Tibial artery (tissue), 4 donors: ENCODE measurements around the gene HLF.

Experiments used
- DNase-seq, 2 donors: peaks; one replicate each; pipeline ENCODE4 v3.0.0-alpha.2; 2019
- H3K27ac ChIP-seq, 2 donors: fragments of 200-600 bp; sonication (generic) in 1 of 2; 1 replicate in 1 of 2; 2 replicates in 1 of 2; pipeline ENCODE4 v1.5.1; 2018 to 2019; ENCODE audit warnings: mild to moderate bottlenecking in 1 of 2
- H3K27me3 ChIP-seq, 2 donors: fragments of 200-600 bp; sonication (generic) in 1 of 2; one replicate each; pipeline versions ENCODE4 v1.5.1 to v1.6.0; 2016 to 2019
- H3K36me3 ChIP-seq, 3 donors: fragments of 200-600 bp; sonication (generic) in 2 of 3; one replicate each; pipeline ENCODE4 v1.5.1; 2016 to 2019; ENCODE audit warnings: mild to moderate bottlenecking in 2 of 3
- H3K4me1 ChIP-seq, 4 donors: fragments of 200-600 bp; sonication (generic) in 2 of 4; 1 replicate in 3 of 4; 2 replicates in 1 of 4; pipeline ENCODE4 v1.5.1; 2016 to 2019
- H3K4me3 ChIP-seq, 2 donors: fragments of 200-600 bp; sonication (generic) in 1 of 2; 1 replicate in 1 of 2; 2 replicates in 1 of 2; pipeline ENCODE4 v1.5.1; 2018 to 2019; ENCODE audit warnings: mild to moderate bottlenecking in 2 of 2
- H3K9me3 ChIP-seq, 3 donors: fragments of 200-600 bp; sonication (generic) in 1 of 3; one replicate each; pipeline ENCODE4 v1.5.1; 2016 to 2019
- intact Hi-C: fragments of 100-400 bp; cut with DNase I; formaldehyde crosslinking; loops from one replicate; pipeline ENCODE4 v1.15.0; 2023; ENCODE audit warnings: low total_unique reads
- TF ChIP-seq, protein P1 (sequence below), 2 experiments: fragments of 200-600 bp in 1 of 2; fragments of 450-650 bp in 1 of 2; IDR thresholded peaks; one replicate each; pipeline ENCODE4 v1.5.1; 2017 to 2019; ENCODE audit warnings: antibody characterized with exemption in 2 of 2, mild to moderate bottlenecking in 1 of 2, moderate library complexity in 1 of 2

The HLF gene

DNA sequence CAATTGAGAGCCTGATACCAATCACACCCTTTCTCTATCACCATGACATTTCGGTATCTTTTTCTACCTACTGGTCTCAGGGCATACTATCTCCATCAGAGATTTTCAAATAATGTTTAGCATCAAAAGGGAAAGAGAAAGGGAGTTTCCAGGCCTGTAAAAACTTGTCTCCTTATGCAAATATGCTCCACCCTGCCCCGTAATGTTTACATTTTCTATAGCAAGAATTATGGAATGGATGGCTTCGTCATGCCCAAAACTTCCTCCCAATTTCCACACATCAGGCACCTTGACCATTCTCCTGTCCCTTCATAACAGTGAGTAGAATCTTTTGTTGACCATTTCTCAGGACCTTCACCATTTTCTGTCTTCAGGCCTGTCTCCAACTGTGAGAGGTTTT lies 30.9 kb upstream of the HLF start:
- DNase-seq, result no peak

DNA sequence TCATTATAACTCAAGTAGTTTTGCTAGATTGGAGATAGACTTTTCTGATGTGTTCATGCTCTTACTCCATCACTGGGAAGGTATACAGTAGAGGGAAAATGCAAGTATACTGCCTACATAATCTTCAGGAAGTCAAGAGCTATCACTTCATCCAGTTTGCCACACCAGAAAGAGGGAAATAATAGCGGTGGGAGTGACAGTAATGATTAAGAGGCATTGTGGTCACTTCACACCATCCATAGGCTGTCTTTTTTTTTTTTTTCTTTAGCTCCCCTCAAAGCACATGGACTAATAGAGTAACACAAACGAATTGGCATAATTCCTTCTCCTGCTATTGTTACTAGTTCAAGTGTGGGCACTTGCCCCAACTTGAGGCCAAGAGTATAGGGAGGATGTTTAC lies 28.4 kb upstream of the HLF start:
- intact Hi-C loops, result loop anchor here (10.0 kb wide), 1 partner anchor 58 kb away; no protein-coding TSS in a partner anchor
- Histone ChIP-seq H3K27ac (no peak overlapping the region), H3K4me1 (peaks cover 0 to 21% (median 13%) of the 10 kb centered on the region in 4 donors), H3K9me3 (no peaks in the 10 kb centered on the region), H3K27me3 (no peaks in the 10 kb centered on the region), H3K4me3 (no peak overlapping the region), H3K36me3 (no peaks in the 10 kb centered on the region)
- DNase-seq, result no peak
- TF ChIP-seq, protein P1, sequence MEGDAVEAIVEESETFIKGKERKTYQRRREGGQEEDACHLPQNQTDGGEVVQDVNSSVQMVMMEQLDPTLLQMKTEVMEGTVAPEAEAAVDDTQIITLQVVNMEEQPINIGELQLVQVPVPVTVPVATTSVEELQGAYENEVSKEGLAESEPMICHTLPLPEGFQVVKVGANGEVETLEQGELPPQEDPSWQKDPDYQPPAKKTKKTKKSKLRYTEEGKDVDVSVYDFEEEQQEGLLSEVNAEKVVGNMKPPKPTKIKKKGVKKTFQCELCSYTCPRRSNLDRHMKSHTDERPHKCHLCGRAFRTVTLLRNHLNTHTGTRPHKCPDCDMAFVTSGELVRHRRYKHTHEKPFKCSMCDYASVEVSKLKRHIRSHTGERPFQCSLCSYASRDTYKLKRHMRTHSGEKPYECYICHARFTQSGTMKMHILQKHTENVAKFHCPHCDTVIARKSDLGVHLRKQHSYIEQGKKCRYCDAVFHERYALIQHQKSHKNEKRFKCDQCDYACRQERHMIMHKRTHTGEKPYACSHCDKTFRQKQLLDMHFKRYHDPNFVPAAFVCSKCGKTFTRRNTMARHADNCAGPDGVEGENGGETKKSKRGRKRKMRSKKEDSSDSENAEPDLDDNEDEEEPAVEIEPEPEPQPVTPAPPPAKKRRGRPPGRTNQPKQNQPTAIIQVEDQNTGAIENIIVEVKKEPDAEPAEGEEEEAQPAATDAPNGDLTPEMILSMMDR (IDR thresholded peaks at IDR 0.05), result no peak

More for the DNA sequence above, 30.9 kb upstream of the HLF start:
- Histone ChIP-seq H3K9me3 (no peaks in the 10 kb centered on the region), H3K27ac (no peak overlapping the region), H3K4me1 (peaks cover 0 to 17% (median 11%) of the 10 kb centered on the region in 4 donors), H3K4me3 (no peak overlapping the region), H3K27me3 (no peaks in the 10 kb centered on the region), H3K36me3 (no peaks in the 10 kb centered on the region)
- intact Hi-C loops, result loop anchor here (10.0 kb wide), 1 partner anchor 61 kb away; no protein-coding TSS in a partner anchor
- TF ChIP-seq, protein P1 (IDR thresholded peaks at IDR 0.05), result no peak

DNA sequence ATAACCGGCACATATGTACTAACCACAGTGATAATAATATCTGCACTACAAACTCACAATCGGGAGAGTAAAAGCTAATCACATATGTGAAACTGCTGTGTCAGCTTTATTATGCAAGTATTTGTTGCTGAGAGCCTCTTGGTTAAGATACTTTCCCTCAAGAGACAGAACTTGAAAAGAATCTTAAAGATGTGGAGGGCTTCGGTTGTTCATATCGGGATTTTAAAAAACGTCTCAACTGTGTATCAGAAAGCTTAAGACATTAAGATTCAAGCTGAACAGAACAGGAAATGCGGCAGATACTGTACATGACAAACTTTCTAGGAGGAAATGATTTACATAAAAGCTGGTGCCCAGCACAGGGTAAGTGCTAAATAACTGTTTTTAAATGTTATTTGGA lies 27.5 kb upstream of the HLF start:
- TF ChIP-seq, protein P1 (IDR thresholded peaks at IDR 0.05), result no peak
- H3K9me3 ChIP-seq, result no peaks in the 10 kb centered on the region
- H3K4me1 ChIP-seq, result peaks cover 0 to 21% (median 13%) of the 10 kb centered on the region in 4 donors
- no peak for DNase-seq
- no peak overlapping the region for H3K4me3 ChIP-seq
- H3K36me3 ChIP-seq, result no peaks in the 10 kb centered on the region
- intact Hi-C loops, result loop anchor here (10.0 kb wide), 1 partner anchor 58 kb away; no protein-coding TSS in a partner anchor
- peak overlapping the region in 1 of 2 donors; percentile 76 for H3K27ac ChIP-seq
- H3K27me3 ChIP-seq, result no peaks in the 10 kb centered on the region

DNA sequence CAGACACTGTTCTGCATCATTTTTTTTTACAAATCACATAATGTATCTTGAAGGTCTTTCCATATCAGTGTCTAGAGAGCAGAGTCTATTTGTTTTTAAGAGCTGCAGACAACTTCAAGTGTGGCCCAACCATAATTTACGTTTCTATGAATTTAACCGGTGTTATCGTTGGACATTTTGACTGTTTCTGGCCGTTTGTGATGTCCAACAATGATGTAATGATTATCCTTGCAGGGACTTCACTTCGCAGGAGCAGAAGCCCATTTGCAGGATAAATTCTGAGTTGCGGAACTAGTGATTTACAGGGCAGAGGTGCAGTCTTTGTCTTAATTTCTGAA lies 26.9 kb upstream of the HLF start:
- Histone ChIP-seq H3K27me3 (no peaks in the 10 kb centered on the region), H3K36me3 (no peaks in the 10 kb centered on the region), H3K9me3 (no peaks in the 10 kb centered on the region), H3K4me1 (peaks cover 0 to 21% (median 13%) of the 10 kb centered on the region in 4 donors), H3K27ac (peak overlapping the region; percentile 73 to 76), H3K4me3 (peak overlapping the region; percentile 57 to 65)
- intact Hi-C loops, result loop anchor here (2.0 to 10.0 kb wide), 2 partner anchors 27 to 57 kb away; partner anchors contain the start of gene HLF
- no peak for DNase-seq
- TF ChIP-seq, protein P1 (IDR thresholded peaks at IDR 0.05), result no peak

DNA sequence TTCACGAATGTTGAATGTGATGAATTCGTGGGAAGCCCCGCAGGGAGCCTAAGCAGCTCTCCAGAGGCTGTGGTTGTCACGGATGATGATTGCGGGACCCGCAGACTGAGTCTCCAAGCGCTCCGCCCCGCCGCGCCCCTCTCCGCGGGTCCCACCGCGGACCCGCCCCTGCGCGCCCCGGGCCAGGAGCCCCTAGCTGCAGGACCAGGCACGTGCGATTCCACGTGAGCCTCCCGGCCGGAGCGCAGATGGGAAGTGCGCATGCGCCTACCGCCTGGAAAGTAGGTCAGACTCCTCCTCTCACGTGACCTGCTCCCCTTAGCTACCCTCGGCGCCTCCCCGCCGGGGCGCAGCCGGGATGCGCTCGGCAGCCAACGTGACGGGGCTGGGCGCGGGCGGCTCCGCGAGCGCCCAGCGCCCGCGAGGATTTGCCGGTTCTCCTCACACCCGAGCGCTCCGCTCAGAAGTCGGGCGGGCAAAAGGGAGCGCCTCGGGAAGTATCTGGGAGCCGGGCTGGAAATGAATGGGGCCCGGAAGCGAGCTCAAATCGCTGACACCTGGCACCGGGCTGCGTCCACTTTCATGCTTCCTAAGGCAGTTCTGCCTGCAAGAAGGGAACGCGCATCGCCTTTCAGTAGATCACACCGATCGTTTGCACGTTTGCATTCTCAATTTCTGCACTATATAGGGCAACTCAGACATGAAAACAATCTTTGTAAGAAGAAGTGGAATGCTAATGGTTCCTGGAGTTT lies 26.4 kb upstream of the HLF start:
- Histone ChIP-seq H3K4me3 (peak overlapping the region; percentile 57 to 65), H3K9me3 (no peaks in the 10 kb centered on the region), H3K27ac (peak overlapping the region; percentile 73 to 76), H3K27me3 (peaks cover 0 to under 1% of the 10 kb centered on the region in 2 donors), H3K36me3 (no peaks in the 10 kb centered on the region), H3K4me1 (peaks cover 0 to 21% (median 13%) of the 10 kb centered on the region in 4 donors)
- intact Hi-C loops, result loop anchor here (2.0 to 10.0 kb wide), 2 partner anchors 26 to 56 kb away; partner anchors contain the start of gene HLF
- peak; percentile 91 to 96 for DNase-seq
- TF ChIP-seq, protein P1 (IDR thresholded peaks at IDR 0.05), result no peak
